GM23248 (cell line): ENCODE results near the gene DNAH14. TPM values are rescaled to one million over a fixed set of nuclear protein-coding genes. Genes with fewer than 3 reads are reported as not detected.
A peak's percentile ranks its signal among the peaks of the same experiment; 100 is the strongest.
"Not testable (repeated sequence)": the region's sequence is repeated elsewhere in the genome, so short reads cannot be mapped to it uniquely, and the experiment has no call there.

ENCODE experiments used
- DNase-seq: peaks from one replicate; pipeline ENCODE4 v3.0.0-alpha.2; 2015
- H2AFZ ChIP-seq: fragments of 200-600 bp; sonication (generic); 2 replicates; pipeline ENCODE4 v1.6.1; 2016; ENCODE audit warnings: antibody characterized with exemption
- H3F3A ChIP-seq: fragments of 200-600 bp; sonication (generic); 2 replicates; pipeline ENCODE4 v1.6.1; 2016; ENCODE audit warnings: mild to moderate bottlenecking, antibody characterized with exemption, mixed run types; ENCODE audit not compliant: insufficient read depth
- H3K27ac ChIP-seq: fragments of 200-600 bp; sonication (generic); 2 replicates; pipeline ENCODE4 v1.5.1; 2016; ENCODE audit warnings: mild to moderate bottlenecking
- H3K27me3 ChIP-seq: fragments of 200-600 bp; sonication (generic); replicated peaks from 2 replicates; pipeline ENCODE4 v1.6.1; 2016; ENCODE audit warnings: mild to moderate bottlenecking; ENCODE audit not compliant: insufficient read depth
- H3K36me3 ChIP-seq: fragments of 200-600 bp; sonication (generic); 2 replicates; pipeline ENCODE4 v1.6.1; 2016; ENCODE audit warnings: low read depth, mild to moderate bottlenecking
- H3K4me1 ChIP-seq: fragments of 200-600 bp; sonication (generic); 2 replicates; pipeline ENCODE4 v1.6.1; 2016; ENCODE audit warnings: mild to moderate bottlenecking; ENCODE audit not compliant: insufficient read depth
- H3K4me2 ChIP-seq: fragments of 200-600 bp; sonication (generic); one replicate; pipeline ENCODE4 v1.6.1; 2016; ENCODE audit warnings: mild to moderate bottlenecking; ENCODE audit not compliant: unreplicated experiment
- H3K4me3 ChIP-seq: fragments of 200-600 bp; sonication (generic); 2 replicates; pipeline ENCODE4 v1.5.1; 2016; ENCODE audit warnings: mild to moderate bottlenecking
- H3K79me2 ChIP-seq: fragments of 200-600 bp; sonication (generic); 2 replicates; pipeline ENCODE4 v1.6.1; 2016; ENCODE audit warnings: mild to moderate bottlenecking; ENCODE audit not compliant: insufficient read depth
- H3K9ac ChIP-seq: fragments of 200-600 bp; sonication (generic); 2 replicates; pipeline ENCODE4 v1.6.1; 2016; ENCODE audit warnings: mild to moderate bottlenecking
- H3K9me2 ChIP-seq: fragments of 200-600 bp; sonication (generic); 2 replicates; pipeline ENCODE4 v1.6.1; 2016; ENCODE audit warnings: mixed run types, mild to moderate bottlenecking, moderate library complexity; ENCODE audit not compliant: insufficient read depth
- H3K9me3 ChIP-seq: fragments of 200-600 bp; sonication (generic); one replicate; pipeline ENCODE4 v1.6.1; 2017; ENCODE audit warnings: low read depth
- H4K20me1 ChIP-seq: fragments of 200-600 bp; sonication (generic); 2 replicates; pipeline ENCODE4 v1.6.0; 2016; ENCODE audit not compliant: insufficient read depth
- EZH2 ChIP-seq: fragments of 200-600 bp; sonication (generic); IDR thresholded peaks from 2 replicates; pipeline ENCODE4 v1.6.1; 2018; ENCODE audit warnings: antibody characterized with exemption, mild to moderate bottlenecking; ENCODE audit not compliant: insufficient read depth, poor library complexity, severe bottlenecking
- EZH2phosphoT487 ChIP-seq: fragments of 200-600 bp; sonication (generic); IDR thresholded peaks from 2 replicates; pipeline ENCODE4 v1.6.1; 2018; ENCODE audit warnings: antibody characterized with exemption, moderate library complexity, mild to moderate bottlenecking, low read depth; ENCODE audit not compliant: insufficient read depth
- WGBS, 2 experiments: methylation state at CpG; one replicate each; pipeline ENCODE4 v1.1.6; 2015 to 2017; ENCODE audit warnings: low lambda C conversion rate in 2 of 2, low coverage in 1 of 2; ENCODE audit errors: missing lambda C conversion rate in 2 of 2; 5-methylcytosine and 5-hydroxymethylcytosine counted together
- in situ Hi-C: fragments of 300-500 bp; cut with MboI; formaldehyde crosslinking; loops from 2 replicates; pipeline ENCODE4 v1.15.0; 2020
- polyA plus RNA-seq: library from polyadenylated mRNA; unstranded; fragments of >200 nt; fragmentation: Nextera tagmentation; extraction: Ambion mirVana; gene quantifications from 2 replicates; pipeline ENCODE4 v1.2.1, GENCODE V29; 2016
- total RNA-seq: library from RNA; depleted of rRNA; stranded (reverse); fragments of >200 nt; shearing (Covaris generic); gene quantifications from 2 replicates; pipeline ENCODE4 v1.2.3, GENCODE V29; 2014; rRNA removed

Gene DNAH14
- total RNA-seq, result 12.6 and 20.8 TPM in 2 replicates
- polyA plus RNA-seq, result 9.8 and 9.9 TPM in 2 replicates

DNA sequence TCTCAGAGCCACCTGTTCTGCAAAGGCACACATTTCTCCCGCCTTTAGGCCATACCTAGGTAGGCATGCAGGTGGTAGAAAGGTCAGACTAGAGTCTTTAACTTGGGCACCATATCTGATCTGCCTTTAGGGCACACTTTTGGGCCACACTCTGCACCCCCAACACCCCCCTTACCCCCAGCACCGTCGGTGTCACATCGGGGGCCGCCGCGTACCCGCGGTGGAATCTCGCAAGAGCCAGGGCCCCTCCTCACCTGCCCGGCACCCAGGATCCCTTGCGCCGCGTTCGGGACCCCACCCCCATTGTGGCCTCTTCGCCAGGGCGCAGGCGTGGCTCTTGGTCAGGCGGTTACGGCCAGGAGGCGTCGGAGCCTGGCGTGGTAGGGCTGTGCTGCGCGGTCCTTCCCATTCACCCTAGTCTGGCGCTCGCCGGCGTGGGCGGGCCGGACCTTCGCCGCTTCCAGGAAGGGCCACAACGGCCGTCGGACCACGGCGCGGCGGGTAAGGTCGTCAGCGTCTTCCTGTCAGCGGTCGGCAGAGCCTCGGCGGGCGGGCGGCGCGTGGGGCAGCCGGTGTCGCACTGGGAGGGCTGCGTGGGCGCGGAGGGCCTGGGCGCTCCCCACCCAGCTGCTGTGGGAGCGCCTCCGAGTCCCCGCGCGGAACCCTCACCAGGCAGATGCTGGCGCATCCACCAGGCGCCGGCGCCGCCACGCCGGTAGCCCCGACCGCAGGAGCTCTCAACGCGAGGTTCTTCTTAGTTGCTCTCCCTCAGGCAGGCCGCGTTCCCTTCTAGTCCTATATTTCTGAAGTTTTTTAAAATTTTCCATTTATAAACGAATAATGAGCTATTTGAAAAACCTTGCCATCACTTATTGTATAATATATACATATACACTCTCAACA, at the start of gene DNAH14:
Gene DNAH14, plus strand, starts transcription at position 341 of the 903 bp plus-strand sequence. CDS start 23,028 bp downstream, outside the sequence.
- Histone ChIP-seq H3K9me2 (no peaks in the 10 kb centered on the region), H3K27ac (peak within 1 kb of the TSS; percentile 24), H3F3A (0 out of 2 replicates have a peak, but pooled peaks cover 8% of the 10 kb centered on the region), H3K9ac (peak within 1 kb of the TSS; percentile 72), H3K79me2 (peaks cover 10% of the 10 kb centered on the region; the same call in 1 of the 2 replicates), H3K4me3 (peak within 1 kb of the TSS; percentile 66), H3K4me2 (peak within 1 kb of the TSS; percentile 77), H3K9me3 (peaks cover 17% of the 10 kb centered on the region), H3K36me3 (no peaks in the 10 kb centered on the region), H3K27me3 (no peaks in the 10 kb centered on the region), H3K4me1 (no peaks in the 10 kb centered on the region), H2AFZ (peak within 1 kb of the TSS; percentile 87), H4K20me1 (no peaks in the 10 kb centered on the region)
- DNase-seq, result peak; percentile 88
- in situ Hi-C loops, result no loop called here
- TF ChIP-seq EZH2 (no peak), EZH2phosphoT487 (no peak)
- WGBS, 2 experiments, result 2 to 4% methylated on average over 44 to 64 of the region's 75 CpGs

DNA sequence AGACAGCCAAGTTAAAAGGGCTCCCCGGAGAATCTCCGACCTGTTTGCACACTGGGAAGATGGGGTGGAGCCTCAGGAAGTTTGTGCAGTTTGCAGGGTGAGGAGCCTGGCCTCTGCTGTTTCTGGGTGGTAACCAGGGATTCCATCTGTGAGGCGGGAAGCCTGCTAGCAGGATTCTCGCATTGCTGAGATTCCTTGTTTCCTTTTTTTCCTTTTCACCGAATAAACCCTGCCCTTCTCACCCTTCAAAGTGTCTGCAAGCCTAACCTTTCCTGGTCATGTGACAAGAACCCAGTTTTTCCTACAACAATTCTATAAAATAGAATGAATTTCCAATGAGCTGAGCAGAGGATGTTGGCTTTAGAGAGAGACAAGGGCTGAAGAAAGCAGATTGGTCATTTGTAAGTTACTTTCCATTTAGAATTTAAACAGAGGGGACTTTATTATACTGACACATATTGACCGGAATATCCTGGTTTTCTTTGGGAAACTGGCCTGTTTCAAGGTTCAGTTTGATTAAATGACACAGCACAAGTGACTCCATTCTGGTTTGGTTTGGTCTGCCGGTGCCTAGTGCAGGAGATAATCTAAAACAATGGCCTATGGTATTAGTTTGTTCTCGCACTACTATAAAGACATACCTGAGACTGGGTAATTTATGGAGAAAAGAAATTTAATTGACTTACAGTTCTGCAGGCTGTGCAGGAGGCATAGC, 48.7 kb upstream of the DNAH14 start:
- Histone ChIP-seq H3K36me3 (no peaks in the 10 kb centered on the region), H3K9me2 (no peaks in the 10 kb centered on the region), H3K4me3 (no peak overlapping the region), H3K4me2 (no peak overlapping the region), H3K9ac (no peak overlapping the region), H3K27ac (no peak overlapping the region), H3K79me2 (no peaks in the 10 kb centered on the region), H4K20me1 (no peaks in the 10 kb centered on the region), H3F3A (peaks cover 7% of the 10 kb centered on the region; the same call in 1 of the 2 replicates), H3K4me1 (peaks cover 25% of the 10 kb centered on the region), H3K27me3 (peaks cover 20% of the 10 kb centered on the region), H2AFZ (no peak overlapping the region), H3K9me3 (no peaks in the 10 kb centered on the region)
- 63 to 69% methylated on average over 8 of the region's 8 CpGs for WGBS, 2 experiments
- TF ChIP-seq EZH2phosphoT487 (no peak), EZH2 (no peak)
- DNase-seq, result peak; percentile 9
- in situ Hi-C loops, result no loop called here

DNA sequence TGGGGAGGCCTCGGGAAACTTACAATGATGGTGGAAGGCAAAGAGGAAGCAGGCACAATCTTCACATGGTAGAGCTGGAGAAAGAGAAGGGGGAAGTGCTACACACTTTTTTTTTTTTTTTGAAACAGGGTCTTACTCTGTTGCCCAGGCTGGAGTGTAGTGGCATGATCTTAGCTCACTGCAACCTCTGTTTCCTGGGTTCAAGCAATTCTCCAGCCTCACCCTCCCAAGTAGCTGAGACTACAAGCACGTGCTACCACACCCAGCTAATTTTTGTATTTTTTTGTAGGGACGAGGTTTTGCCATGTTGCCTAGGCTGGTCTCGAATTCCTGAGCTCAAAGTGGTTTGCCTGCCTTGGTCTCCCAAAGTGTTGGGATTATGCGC, 48.2 kb upstream of the DNAH14 start:
- H3K9ac ChIP-seq, H3K4me3 ChIP-seq, H3F3A ChIP-seq, H4K20me1 ChIP-seq, H2AFZ ChIP-seq, DNase-seq, H3K27ac ChIP-seq, H3K9me3 ChIP-seq, H3K9me2 ChIP-seq, in situ Hi-C loops, H3K4me2 ChIP-seq, H3K79me2 ChIP-seq, H3K36me3 ChIP-seq: not testable (repeated sequence)
- 76 to 77% methylated on average over 5 of the region's 5 CpGs for WGBS, 2 experiments
- H3K4me1 ChIP-seq, result peaks cover 25% of the 10 kb centered on the region
- H3K27me3 ChIP-seq, result peaks cover 19% of the 10 kb centered on the region

DNA sequence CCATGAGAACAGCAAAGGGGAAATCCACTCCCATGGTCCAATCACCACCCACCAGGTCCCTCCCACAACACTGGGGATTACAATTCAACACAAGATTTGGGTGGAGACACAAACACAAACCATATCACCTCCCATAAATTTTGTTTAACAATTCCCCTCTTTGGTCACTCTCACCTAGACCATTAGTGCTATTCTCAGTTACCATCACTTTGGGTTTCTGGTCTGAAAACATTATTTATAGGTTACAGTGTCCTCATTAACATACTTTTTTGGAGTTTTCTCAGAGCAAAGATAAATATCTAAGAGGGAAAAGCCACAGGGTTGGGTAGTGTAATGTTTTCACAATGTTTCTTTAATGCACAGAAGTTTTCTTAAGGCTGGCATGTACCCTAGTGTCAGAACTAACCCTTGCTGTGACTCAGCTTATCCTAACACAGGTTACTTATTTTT, 47.7 kb upstream of the DNAH14 start:
- DNase-seq, result no peak
- H3K27me3 ChIP-seq, result peaks cover 19% of the 10 kb centered on the region
- in situ Hi-C loops, result no loop called here
- H3K4me3 ChIP-seq, result no peak overlapping the region
- H3K79me2 ChIP-seq, result no peaks in the 10 kb centered on the region
- no peak overlapping the region for H3K4me2 ChIP-seq
- no peaks in the 10 kb centered on the region for H3K9me3 ChIP-seq
- TF ChIP-seq EZH2 (no peak), EZH2phosphoT487 (no peak)
- no peak overlapping the region for H3K27ac ChIP-seq
- H3F3A ChIP-seq, result peaks cover 7% of the 10 kb centered on the region; the same call in 1 of the 2 replicates
- H3K4me1 ChIP-seq, result peaks cover 25% of the 10 kb centered on the region
- H3K36me3 ChIP-seq, result no peaks in the 10 kb centered on the region
- H3K9me2 ChIP-seq, result no peaks in the 10 kb centered on the region
- H2AFZ ChIP-seq, result no peak overlapping the region
- H4K20me1 ChIP-seq, result no peaks in the 10 kb centered on the region
- no peak overlapping the region for H3K9ac ChIP-seq
